Cardiac muscle cell (in vitro differentiated cells and primary cell): ENCODE data around the gene MAP1LC3C. TPM values are rescaled to one million over a fixed set of nuclear protein-coding genes. Genes with fewer than 3 reads are reported as not detected.

ENCODE experiments used
- DNase-seq, 2 donors: peaks; one replicate each; pipeline versions ENCODE4 v3.0.0 to v3.0.0-alpha.2; 2010 to 2017; ENCODE audit warnings: low read depth in 1 of 2, low spot score in 1 of 2
- H3K27ac ChIP-seq: fragments of 200-600 bp; sonication (generic); 2 replicates; pipeline ENCODE4 v1.5.1; 2016
- H3K27me3 ChIP-seq: fragments of 200-600 bp; sonication (generic); 2 replicates; pipeline ENCODE4 v1.6.0; 2016; ENCODE audit warnings: control low read depth
- H3K36me3 ChIP-seq: fragments of 200-600 bp; sonication (generic); 2 replicates; pipeline ENCODE4 v1.5.1; 2016; ENCODE audit warnings: control low read depth
- H3K4me1 ChIP-seq: fragments of 200-600 bp; sonication (generic); 2 replicates; pipeline ENCODE4 v1.8.1; 2017; ENCODE audit warnings: low read depth, mild to moderate bottlenecking, mixed run types
- H3K4me3 ChIP-seq: fragments of 200-600 bp; sonication (generic); 2 replicates; pipeline ENCODE4 v1.5.1; 2016; ENCODE audit warnings: mild to moderate bottlenecking
- H3K9me3 ChIP-seq: fragments of 200-600 bp; sonication (generic); 2 replicates; pipeline ENCODE4 v1.5.1; 2017; ENCODE audit warnings: low read depth, mild to moderate bottlenecking, control low read depth
- polyA plus RNA-seq: library from polyadenylated mRNA; unstranded; fragments of >200 nt; fragmentation: Nextera tagmentation; extraction: Ambion mirVana; gene quantifications from 2 replicates; pipeline ENCODE4 v1.2.1, GENCODE V29; 2016
- total RNA-seq: library from RNA; depleted of rRNA; stranded (reverse); fragments of >200 nt; gene quantifications from 2 replicates; pipeline ENCODE4 v1.2.3, GENCODE V29; 2016
- TF ChIP-seq, protein P1 (sequence below): IDR thresholded peaks from 2 replicates; pipeline ENCODE4 v1.5.1; 2012; ENCODE audit warnings: low read depth, mild to moderate bottlenecking, low read length

MAP1LC3C gene
- total and polyA plus RNA-seq, 2 experiments from 2014 or later: 0.18 TPM; not detected in 1

DNA sequence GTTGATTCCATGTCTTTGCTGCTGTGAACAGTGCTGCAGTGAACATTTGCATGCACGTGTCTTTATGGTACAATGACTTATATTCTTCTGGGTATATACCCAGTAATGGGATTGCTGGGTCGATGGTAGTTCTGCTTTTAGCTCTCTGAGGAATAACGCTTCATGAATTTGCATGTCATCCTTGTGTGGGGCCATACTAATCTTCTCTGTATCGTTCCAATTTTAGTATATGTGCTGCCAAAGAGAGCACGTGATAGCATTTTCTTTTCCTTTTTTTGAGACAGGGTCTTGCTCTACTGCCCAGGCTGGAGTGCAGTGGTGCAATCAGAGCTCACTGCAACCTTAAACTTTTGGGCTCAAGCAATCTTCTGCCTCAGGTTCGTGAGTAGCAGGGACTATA, 24.9 kb upstream of the MAP1LC3C start:
- DNase-seq: no peak
- Histone ChIP-seq H3K27me3 (no peaks in the 10 kb centered on the region), H3K9me3 (no peaks in the 10 kb centered on the region), H3K36me3 (no peaks in the 10 kb centered on the region), H3K4me1 (no peaks in the 10 kb centered on the region), H3K4me3 (no peak overlapping the region), H3K27ac (no peak overlapping the region)
- TF ChIP-seq, protein P1, sequence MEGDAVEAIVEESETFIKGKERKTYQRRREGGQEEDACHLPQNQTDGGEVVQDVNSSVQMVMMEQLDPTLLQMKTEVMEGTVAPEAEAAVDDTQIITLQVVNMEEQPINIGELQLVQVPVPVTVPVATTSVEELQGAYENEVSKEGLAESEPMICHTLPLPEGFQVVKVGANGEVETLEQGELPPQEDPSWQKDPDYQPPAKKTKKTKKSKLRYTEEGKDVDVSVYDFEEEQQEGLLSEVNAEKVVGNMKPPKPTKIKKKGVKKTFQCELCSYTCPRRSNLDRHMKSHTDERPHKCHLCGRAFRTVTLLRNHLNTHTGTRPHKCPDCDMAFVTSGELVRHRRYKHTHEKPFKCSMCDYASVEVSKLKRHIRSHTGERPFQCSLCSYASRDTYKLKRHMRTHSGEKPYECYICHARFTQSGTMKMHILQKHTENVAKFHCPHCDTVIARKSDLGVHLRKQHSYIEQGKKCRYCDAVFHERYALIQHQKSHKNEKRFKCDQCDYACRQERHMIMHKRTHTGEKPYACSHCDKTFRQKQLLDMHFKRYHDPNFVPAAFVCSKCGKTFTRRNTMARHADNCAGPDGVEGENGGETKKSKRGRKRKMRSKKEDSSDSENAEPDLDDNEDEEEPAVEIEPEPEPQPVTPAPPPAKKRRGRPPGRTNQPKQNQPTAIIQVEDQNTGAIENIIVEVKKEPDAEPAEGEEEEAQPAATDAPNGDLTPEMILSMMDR: no peak

DNA sequence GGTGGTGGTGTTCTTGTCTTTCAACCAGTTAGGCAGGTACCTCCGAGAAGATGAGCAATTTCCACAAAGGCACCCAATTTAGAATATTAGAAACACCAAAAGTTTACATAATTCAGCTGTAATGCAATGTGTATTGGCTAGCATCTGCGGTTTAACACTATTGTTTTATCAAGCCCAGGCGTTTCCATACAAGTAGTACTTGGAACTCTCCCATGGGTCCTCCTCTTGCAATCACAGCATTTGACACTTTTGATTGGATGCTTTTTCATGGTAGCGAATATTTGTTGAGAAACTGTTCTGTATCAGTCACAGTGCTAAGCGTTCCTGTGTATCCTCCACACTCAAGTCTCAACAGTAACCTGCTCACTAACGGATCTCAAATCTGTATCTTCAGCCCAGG, 20.1 kb upstream of the MAP1LC3C start:
- DNase-seq: peak in 1 of 2 donors; percentile 6
- TF ChIP-seq, protein P1: no peak

DNA sequence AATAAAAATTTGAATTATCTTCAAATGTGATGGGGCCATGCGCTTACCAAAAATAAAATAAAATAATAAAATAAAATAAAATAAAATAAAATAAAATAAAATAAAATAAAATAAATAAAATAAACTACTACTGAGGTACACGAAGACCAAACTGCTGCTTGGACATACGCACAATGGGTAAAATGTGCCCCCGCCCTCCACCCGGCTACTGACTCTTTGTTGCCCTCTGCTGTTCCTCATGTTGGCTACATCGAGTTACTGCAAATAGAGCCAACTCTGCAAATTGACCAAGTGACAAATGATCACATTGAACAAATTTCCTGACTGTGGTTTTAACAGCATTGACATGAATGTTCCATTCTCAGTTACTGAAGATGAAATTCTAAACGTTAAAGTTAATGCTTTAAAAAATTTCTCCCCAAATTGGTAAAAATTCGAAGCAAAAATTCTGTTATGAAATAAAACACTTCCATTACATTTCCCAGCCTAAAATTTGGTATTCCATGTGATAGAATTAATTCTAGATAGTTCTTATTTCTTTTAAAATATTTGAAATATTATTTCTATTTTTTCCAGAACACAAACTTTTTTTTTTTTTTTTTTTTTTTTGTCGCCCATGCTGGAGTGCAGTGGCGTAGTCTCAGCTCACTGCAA, 18.8 kb upstream of the MAP1LC3C start:
- TF ChIP-seq, protein P1: peak; percentile 63

More for the DNA sequence above, 20.1 kb upstream of the MAP1LC3C start:
- Histone ChIP-seq H3K36me3 (no peaks in the 10 kb centered on the region), H3K4me3 (no peak overlapping the region), H3K27ac (no peak overlapping the region), H3K9me3 (no peaks in the 10 kb centered on the region), H3K27me3 (no peaks in the 10 kb centered on the region), H3K4me1 (no peaks in the 10 kb centered on the region)

DNA sequence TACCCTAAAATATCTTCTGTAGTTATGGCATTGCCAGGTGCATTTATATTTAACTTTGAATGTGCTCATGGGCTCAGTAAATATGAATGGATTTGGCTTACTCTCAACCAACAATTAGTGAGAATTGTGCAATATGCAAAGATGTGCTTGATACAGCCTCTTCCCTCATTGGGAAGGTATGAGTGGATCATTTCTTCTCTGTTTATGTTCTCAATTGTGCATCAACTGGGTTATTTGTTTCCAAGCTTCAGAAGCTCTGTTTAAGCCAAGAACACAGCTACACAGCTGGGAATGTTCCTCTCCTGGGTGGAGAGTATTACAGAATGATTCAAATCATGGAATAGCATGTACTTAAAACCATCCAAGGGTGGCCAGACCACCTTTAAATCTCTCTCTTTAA, 17.6 kb upstream of the MAP1LC3C start:
- H3K36me3 ChIP-seq: no peaks in the 10 kb centered on the region
- H3K4me1 ChIP-seq: no peaks in the 10 kb centered on the region
- DNase-seq: no peak
- H3K27ac ChIP-seq: no peak overlapping the region
- no peak overlapping the region for H3K4me3 ChIP-seq
- TF ChIP-seq, protein P1: no peak
- H3K9me3 ChIP-seq: no peaks in the 10 kb centered on the region
- no peaks in the 10 kb centered on the region for H3K27me3 ChIP-seq

More for the DNA sequence above, 18.8 kb upstream of the MAP1LC3C start:
- Histone ChIP-seq H3K4me3 (no peak overlapping the region), H3K9me3 (no peaks in the 10 kb centered on the region), H3K36me3 (no peaks in the 10 kb centered on the region), H3K27me3 (no peaks in the 10 kb centered on the region), H3K27ac (no peak overlapping the region), H3K4me1 (no peaks in the 10 kb centered on the region)
- DNase-seq: peak; percentile 61 to 63

DNA sequence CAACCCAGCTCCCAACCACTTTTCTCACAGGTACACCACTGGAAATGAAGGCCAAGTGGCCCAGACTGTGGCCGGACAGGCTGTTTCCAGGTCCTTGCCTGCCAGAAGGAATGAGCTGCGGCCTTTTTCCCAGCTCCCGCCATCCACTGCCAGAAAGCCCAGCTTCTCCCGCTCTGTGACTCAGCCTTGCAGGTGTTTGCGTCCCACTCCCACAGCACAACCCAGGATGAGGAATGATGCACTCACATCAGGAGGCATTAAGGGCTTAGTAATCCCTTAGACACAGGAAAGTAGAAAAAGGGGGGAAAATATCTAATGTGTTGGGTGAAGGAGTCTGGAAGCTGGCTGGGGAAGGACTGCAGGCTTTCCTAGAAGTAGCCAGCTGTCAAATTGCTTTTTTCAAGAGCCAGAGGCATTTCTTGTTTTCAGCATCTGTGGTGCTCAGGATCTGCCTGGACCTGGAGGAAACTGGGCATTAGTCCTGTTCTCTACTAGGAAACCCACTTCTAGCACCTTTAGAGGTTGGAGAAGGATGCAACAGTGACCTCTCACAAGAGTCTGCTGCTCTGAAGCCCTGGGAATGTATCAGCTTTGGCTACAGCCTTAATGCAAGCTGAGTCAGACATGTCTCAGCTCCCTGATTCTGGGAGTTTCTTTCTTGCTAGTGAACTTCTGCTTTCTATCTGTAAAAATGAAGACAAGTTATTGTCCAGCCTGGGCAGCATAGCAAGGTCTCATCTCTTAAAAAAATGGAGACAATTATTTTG, 13.2 kb upstream of the MAP1LC3C start:
- Histone ChIP-seq H3K27me3 (no peaks in the 10 kb centered on the region), H3K9me3 (no peaks in the 10 kb centered on the region), H3K27ac (no peak overlapping the region), H3K4me1 (no peaks in the 10 kb centered on the region), H3K4me3 (no peak overlapping the region), H3K36me3 (no peaks in the 10 kb centered on the region)
- TF ChIP-seq, protein P1: no peak
- no peak for DNase-seq
